ENCODE data around the gene NAA40. TPM values are rescaled to one million over a fixed set of nuclear protein-coding genes. Genes with fewer than 3 reads are reported as not detected.

The NAA40 gene
- total RNA-seq, 1 donor from 2014 or later: 19.7 TPM

DNA sequence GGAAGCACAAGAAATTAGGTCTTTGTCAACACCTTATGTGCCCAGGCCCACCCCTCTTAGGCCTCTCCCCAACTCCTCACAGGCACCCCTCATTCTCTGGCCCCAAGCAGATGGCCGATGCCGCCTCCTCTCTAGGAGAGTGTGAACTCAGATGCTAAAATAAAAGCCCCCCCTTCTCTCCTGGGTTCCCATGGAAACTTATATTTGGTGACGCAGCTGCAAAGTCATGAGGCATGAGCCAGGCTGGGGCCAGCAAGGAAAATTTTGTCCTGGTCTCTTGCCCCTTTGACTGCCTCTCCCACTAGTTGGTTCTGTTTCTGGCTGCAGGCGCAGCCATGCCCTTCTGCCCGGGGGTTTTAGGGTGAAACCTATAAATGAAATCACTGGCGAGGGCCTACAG is 33.6 kb upstream of the NAA40 start:
- peaks cover 31% of the 10 kb centered on the region for H3K4me1 ChIP-seq
- TF ChIP-seq, protein P1, sequence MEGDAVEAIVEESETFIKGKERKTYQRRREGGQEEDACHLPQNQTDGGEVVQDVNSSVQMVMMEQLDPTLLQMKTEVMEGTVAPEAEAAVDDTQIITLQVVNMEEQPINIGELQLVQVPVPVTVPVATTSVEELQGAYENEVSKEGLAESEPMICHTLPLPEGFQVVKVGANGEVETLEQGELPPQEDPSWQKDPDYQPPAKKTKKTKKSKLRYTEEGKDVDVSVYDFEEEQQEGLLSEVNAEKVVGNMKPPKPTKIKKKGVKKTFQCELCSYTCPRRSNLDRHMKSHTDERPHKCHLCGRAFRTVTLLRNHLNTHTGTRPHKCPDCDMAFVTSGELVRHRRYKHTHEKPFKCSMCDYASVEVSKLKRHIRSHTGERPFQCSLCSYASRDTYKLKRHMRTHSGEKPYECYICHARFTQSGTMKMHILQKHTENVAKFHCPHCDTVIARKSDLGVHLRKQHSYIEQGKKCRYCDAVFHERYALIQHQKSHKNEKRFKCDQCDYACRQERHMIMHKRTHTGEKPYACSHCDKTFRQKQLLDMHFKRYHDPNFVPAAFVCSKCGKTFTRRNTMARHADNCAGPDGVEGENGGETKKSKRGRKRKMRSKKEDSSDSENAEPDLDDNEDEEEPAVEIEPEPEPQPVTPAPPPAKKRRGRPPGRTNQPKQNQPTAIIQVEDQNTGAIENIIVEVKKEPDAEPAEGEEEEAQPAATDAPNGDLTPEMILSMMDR (IDR thresholded peaks at IDR 0.05; ENCODE audit: borderline replicate concordance): no peak
- DNase-seq: no peak
- H3K27ac ChIP-seq (replicated peaks): no peak overlapping the region
- intact Hi-C loops (cut with micrococcal nuclease): no loop called here
- no peaks in the 10 kb centered on the region for H3K9me3 ChIP-seq (replicated peaks)
- H3K27me3 ChIP-seq (ENCODE audit: low read depth): no peaks in the 10 kb centered on the region
- peaks cover 87% of the 10 kb centered on the region for H3K36me3 ChIP-seq
- no peak overlapping the region for H3K4me3 ChIP-seq

DNA sequence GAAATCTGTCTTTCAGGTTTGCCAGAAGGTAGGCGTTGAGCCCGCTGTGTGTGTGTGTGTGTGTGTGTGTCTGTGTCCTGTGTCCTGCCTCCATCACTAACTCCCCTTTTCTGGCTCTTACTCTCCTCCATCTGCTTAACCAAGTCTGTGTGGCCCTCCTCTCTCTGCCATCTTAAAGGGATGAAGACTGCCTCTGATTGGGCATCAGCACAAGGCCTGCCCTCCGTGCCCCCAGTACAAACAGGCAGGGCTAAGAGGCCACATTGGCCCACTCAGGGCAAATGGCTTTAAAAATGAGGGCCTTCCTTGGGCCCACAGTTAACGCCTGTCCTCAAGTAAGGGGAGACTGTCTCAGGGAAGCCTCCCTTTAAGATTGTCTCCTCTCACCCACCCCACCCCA is 32.7 kb upstream of the NAA40 start:
- no peak overlapping the region for H3K27ac ChIP-seq (replicated peaks)
- peaks cover 36% of the 10 kb centered on the region for H3K4me1 ChIP-seq
- H3K36me3 ChIP-seq: peaks cover 78% of the 10 kb centered on the region
- TF ChIP-seq, protein P1 (IDR thresholded peaks at IDR 0.05; ENCODE audit: borderline replicate concordance): no peak
- intact Hi-C loops (cut with micrococcal nuclease): no loop called here
- H3K9me3 ChIP-seq (replicated peaks): no peaks in the 10 kb centered on the region
- H3K27me3 ChIP-seq (ENCODE audit: low read depth): no peaks in the 10 kb centered on the region
- no peak overlapping the region for H3K4me3 ChIP-seq
- no peak for DNase-seq

DNA sequence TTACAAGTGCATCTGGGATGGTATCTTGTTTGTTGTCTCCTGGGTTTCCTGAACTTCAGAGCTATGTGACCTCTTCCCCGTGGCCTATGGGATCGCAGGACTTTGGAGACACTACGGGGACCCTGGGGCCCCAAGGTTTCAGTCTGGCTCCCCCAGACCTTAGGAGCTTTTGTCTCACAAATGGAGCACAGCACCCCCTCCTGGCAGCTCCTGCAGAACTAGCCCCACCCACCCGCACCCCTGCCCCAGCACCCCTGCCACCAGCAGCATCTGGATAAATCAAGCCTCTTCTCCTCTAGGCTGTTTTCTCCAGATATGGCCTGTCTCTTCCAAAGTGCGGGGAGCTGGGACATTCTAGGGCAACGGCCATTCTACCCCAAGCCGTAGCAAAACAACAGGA is 32.2 kb upstream of the NAA40 start:
- peaks cover 40% of the 10 kb centered on the region for H3K4me1 ChIP-seq
- no peaks in the 10 kb centered on the region for H3K27me3 ChIP-seq (ENCODE audit: low read depth)
- H3K27ac ChIP-seq (replicated peaks): no peak overlapping the region
- intact Hi-C loops (cut with micrococcal nuclease): no loop called here
- no peak for DNase-seq
- H3K9me3 ChIP-seq (replicated peaks): no peaks in the 10 kb centered on the region
- H3K36me3 ChIP-seq: peaks cover 75% of the 10 kb centered on the region
- no peak overlapping the region for H3K4me3 ChIP-seq
- TF ChIP-seq, protein P1 (IDR thresholded peaks at IDR 0.05; ENCODE audit: borderline replicate concordance): peak; percentile 50

DNA sequence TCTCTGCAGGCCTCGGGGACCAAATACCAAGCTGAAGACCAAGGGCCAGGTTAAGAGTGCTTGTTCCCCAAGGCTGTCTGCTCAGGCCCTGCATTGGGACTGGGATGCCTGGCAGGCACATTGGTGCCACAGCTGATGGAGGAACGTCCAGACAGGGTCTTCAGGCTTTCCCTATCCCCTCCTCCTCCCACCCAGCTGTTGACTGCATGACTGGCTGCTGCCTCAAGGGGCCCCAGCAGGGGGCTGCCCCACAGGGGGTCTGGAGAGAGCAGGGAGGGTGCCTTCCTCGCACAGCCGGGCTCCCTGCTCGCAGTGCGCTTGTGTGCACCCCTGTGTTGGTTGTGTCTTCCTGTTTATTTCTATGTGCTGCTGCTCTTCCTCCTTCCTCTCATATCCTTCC is 31.7 kb upstream of the NAA40 start:
- H3K36me3 ChIP-seq: peaks cover 70% of the 10 kb centered on the region
- no peak overlapping the region for H3K27ac ChIP-seq (replicated peaks)
- DNase-seq: no peak
- intact Hi-C loops (cut with micrococcal nuclease): no loop called here
- TF ChIP-seq, protein P1 (IDR thresholded peaks at IDR 0.05; ENCODE audit: borderline replicate concordance): no peak
- no peak overlapping the region for H3K4me3 ChIP-seq
- no peaks in the 10 kb centered on the region for H3K27me3 ChIP-seq (ENCODE audit: low read depth)
- H3K9me3 ChIP-seq (replicated peaks): no peaks in the 10 kb centered on the region
- H3K4me1 ChIP-seq: peaks cover 40% of the 10 kb centered on the region

DNA sequence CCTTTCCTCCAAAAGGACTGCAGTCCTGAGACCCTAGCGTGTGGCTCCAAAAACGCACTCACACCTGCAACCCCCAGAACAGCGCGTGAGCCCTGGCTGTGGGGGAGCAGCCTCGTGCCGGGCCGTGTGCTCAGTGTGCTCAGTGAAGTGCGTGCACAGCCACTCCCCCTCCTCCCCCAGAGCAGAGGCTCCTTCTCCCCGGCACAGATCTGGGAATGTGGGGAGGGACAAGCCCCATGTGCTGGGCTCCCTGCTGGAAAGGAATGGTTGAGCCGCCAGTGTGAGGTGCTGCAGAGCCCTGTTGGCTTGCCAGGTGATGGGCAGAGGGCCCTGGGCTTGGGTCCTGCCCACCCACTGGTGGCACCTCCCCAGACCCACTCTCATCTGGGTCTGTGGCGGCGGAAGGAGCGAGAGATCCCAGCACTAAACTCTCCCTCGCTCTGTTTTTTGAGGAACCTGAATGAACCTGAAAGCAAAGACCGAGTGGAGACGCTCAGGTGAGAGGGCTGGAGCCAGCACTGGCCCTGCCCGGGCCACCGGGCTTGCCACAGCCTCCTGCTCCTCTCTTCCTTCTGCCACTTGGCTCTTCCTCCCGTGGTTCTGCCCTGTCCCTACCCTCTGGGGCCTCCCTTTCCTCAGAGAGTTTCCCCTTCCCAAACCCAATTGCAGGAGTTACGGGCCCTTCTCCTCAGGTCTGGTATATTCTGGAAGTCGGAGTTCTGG is 30.8 kb upstream of the NAA40 start:
- Histone ChIP-seq H3K9me3 (replicated peaks) (no peaks in the 10 kb centered on the region), H3K36me3 (peaks cover 61% of the 10 kb centered on the region), H3K4me1 (peaks cover 40% of the 10 kb centered on the region), H3K27ac (replicated peaks) (no peak overlapping the region), H3K27me3 (ENCODE audit: low read depth) (no peaks in the 10 kb centered on the region), H3K4me3 (no peak overlapping the region)
- TF ChIP-seq, protein P1 (IDR thresholded peaks at IDR 0.05; ENCODE audit: borderline replicate concordance): no peak
- intact Hi-C loops (cut with micrococcal nuclease): no loop called here
- DNase-seq: no peak
